Left kidney (tissue), 8 donors: ENCODE data around the gene MC2R. TPM values are rescaled to one million over a fixed set of nuclear protein-coding genes. Genes with fewer than 3 reads are reported as not detected.

ENCODE experiments used
- DNase-seq: peaks from one replicate; pipeline ENCODE4 v3.0.0-alpha.2; 2013
- long read RNA-seq, 8 donors: transcript quantifications; one replicate each; lab custom pipeline, GENCODE V29; 2026
- polyA plus RNA-seq: library from polyadenylated mRNA; unstranded; fragments of 120-200 nt; gene quantifications from one replicate; pipeline ENCODE4 v1.2.1, GENCODE V29; 2013; ENCODE audit not compliant: insufficient read length

MC2R gene
- not detected for polyA plus RNA-seq
- long read RNA-seq, donor 1, result 0 reads
- long read RNA-seq, donor 2, result 0 reads
- long read RNA-seq, donor 3, result 0 reads
- long read RNA-seq, donor 4, result 0 reads
- long read RNA-seq, donor 5, result 0 reads
- long read RNA-seq, donor 6, result 0 reads
- long read RNA-seq, donor 7, result 0 reads
- long read RNA-seq, donor 8, result 0 reads

DNA sequence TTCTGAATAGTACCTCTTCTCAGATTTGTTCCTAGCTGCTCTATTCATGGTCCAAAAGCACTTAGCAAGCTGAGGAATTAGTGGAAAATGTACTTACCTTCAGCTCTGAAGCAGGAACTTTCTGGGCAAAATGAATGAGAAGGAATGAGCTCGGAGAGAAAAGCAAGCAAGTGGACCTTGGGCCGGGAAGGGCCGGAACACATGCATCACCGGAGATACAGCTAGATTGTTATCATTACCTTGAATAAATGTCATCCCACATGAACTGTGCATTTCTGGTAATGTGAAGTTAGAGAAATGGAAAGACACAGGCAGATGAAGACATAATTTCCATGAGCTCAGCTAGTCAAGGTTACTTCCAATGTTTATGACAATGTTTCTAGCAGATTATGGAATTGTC, at the start of gene MC2R:
TSS of gene MC2R (minus strand) at position 146 of the 400 bp plus-strand sequence. CDS start 30,018 bp downstream, outside the sequence.
- no peak for DNase-seq

GRCh38 chr18:13945811-13946210, 30.5 kb upstream of the MC2R start:
- DNase-seq, result no peak

GRCh38 chr18:13943338-13943737, 28.0 kb upstream of the MC2R start:
- no peak for DNase-seq

DNA sequence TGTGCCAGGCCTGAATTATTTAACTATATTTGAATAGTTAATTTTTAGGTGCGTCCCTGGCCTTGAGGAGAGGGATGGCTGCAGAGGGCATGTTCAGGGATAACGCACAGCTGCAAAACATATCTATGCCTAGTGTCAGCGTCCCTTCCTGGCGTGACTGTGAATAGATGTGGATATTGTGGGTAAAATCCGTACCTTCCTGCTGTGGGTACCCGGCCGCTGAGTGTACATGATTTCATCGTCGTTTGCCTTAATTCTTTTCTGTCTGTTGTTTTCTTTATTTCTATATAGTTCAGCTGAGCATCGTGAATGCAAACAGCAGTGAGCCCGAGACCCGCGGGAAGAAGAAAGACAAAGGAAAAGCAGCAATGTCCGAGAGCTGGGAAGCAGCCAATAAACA, 25.0 kb upstream of the MC2R start:
- DNase-seq, result no peak

DNA sequence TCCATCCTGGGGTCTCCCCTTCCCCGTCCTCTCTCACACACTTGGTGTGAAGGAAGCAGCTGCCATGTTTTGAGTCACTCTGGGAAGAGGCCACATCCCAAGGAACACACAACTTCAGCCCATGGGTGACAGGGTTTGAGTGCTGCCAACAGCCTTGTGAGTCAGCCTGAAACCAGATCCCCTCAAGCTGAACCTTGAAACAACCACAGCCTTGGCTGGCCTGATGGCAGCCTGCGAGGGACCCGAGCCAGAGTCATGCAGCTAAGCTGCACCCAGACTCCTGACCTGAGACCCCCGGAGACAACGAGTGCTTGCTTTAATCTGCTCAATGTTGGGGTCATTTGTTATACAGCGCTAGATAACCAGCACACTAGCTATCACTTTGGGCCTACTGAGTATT, 19.3 kb upstream of the MC2R start:
- DNase-seq, result no peak

DNA sequence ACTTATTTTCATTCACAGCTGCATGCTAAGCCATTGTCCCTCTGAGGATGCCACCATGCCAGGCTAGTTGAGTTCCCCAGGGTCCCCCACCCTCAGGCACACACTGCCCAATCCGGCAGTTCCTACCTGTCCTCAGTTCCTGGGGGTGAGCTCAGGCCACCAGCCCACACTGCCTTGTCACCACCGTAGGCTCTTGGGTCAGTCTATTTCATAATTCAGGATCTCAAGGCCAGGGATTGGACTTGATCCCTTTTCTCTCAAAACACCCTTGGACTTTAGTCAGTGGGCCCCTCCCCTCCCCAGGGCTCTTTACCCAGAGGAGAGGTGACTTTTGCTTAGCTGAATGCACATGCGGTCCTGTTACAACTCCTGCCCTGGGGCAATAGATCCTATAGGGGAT, 18.7 kb upstream of the MC2R start:
- DNase-seq, result no peak

DNA sequence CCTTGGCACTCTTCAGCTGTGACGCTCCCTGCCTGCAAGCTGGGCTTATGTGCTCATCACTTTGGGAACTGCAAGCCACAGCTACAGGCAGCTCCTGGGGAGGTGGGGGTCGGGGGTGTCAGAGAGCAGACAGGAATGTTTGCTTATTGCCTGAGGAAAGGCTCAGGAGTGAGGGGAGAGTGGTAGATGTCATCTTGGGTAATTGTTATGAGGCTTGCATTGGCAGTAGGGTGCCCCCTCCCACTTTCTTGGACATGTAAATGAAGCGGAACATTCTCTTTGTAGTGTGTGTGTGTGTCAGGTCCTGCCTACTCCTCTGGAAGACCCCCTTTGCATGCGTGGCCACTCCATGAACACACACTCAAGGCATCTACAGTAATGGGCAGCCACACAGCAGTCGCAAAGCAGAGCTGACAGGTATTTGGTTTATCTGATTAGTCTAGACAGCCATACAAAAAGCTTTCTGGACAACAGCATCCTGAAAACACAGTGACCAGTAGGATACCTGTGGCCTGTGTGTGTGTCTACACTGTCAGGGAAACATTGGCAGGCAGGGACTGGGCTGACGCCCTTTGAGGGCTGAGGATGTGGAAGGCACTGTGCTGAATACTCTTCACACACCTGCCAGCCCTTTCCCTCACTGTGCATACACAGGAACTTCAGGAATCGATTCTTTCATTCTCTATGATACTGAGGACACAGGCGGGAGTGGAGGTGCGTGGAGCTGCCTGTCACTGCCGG, 17.1 kb upstream of the MC2R start:
- DNase-seq, result no peak

DNA sequence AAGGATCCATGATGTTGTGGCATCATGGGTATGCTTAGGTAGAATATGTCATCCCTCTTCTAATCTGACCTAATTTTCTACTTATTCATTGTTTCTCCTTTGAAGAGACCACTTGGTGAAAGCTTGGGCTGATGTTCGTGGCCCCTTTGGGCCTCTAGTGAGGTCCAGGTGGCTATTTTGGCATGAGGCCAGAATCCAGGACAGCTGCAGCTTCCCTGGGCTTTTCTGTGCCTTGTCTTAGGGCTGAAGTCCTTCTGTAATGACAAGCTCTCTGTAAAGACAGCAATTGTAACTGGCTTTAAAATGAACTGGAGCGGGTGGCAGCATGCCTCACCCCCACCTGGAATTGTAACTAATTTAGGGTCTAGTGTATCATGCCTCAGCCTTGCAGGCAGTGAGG, 15.6 kb upstream of the MC2R start:
- no peak for DNase-seq

DNA sequence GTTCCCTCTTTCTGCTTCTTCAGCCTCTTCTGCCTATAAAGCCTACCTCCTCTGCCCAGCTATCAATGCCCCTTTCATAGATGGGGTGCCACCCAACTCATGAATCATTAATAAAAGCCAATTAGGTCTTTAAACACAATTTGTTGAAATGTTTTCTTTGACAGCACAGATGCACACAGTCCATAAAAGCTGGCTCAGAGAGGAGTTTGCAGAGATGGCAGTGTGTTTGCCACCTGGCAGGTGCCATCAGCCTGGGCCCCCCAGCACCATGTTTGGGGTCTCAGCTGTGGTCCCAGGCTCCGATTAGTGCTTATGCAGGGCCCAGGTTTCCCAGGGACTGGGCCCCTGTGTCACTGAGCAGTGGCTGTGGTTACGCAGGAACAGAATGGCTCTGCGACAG, 7.9 kb upstream of the MC2R start:
- DNase-seq, result no peak

DNA sequence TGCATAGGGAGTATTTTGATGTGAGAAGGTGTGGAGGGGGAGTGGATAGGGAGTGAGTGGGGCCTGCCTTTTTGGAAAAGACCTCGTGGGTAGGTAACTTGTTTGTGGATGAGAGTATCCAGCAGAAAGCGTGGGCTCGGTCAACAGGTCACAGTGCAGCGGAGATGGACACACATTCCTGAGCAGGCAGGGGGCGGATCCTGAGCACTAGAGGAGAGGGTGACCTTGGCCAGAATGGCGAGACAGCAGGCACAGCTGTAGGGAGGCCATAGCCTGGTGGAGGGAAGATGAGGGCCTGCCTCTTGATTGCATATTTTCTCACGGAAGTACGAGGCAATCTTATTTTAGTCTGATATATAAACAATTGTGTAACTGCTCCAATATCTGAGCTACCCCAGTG, 3.6 kb upstream of the MC2R start:
- no peak for DNase-seq

- no peak for DNase-seq
Measured at GRCh38 chr18:13917401-13917800, 2.1 kb upstream of the MC2R start.

DNA sequence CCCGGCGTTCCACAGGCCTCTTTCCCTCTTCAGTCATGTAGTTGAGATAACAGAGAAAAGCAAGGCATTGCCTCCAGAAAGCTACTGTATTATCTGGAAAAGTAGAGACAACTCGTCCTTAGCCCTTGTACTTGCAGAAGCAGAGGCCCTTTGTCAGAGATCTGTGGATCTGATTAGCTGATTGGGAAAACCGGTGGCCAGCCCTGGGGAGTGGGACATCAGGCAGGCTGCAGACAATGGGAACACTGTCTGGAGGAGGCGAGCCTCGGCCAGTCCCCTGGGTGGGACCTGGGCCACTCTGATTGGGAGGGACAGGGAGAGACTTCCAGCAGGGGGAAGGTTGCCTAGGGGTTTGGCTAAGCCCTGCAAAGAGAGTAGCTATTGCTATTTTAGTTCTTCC, 1.2 kb upstream of the MC2R start:
- DNase-seq, result no peak

DNA sequence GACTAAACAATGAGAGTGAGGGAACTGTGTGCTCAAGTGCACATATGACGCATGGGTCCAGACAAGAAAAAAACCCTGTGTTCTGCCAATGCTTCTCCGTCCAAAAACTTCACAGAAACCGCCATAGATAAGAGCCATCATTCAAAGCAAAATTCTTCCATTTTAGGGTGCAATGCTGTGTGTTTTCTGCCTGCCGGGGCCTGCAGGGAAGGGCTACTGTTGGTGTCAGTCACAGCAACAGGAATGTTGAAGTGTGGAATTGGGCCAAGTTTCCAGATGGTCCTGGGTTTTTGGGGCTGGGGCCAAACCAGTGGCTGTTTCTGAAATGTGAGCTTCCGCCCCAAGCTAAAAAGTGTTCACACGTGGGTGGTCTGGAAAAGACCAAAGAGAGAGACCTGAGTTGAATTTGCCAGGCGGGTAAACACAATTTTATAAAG, 677 bp upstream of the MC2R start:
- DNase-seq, result peak; percentile 64

DNA sequence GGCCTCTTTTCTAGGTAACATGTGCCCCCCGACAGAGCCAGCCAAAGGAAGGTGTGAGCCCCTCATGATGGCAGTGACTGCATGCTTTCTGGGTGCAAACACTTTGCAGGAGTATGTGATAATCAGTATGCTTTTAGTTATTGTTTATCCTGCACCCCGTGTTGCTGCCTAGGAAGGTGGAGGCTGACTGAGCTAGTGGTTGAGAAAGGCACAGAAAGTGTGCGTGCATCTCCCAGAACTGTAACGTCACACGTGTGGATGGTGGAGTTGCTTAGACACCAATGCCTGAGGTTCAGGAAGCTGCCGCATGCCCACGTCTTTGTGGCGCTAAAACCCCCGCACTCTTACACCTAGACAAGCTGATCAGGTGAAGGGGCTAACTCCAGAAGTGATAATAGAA, 580 bp downstream of the MC2R start:
- DNase-seq, result no peak

DNA sequence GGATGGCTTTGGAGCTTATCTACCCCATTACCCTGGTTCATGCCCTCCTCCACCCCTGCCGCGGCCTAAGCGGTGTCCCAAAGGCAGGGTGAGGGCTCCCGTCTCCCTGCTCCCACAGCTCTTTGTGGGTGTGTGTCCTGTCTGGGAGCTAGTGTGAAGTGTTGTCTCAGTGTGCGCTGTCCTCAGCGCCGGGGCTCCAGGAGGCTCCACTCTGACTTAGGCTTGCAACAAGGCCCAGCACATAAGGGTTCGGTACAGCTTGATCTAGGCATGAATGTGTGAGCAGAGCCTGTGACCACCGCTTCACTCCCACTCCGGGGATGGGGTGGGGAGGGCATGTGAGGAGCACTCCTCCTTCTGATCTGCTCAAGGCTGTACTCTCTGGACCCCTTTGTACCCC, 1.2 kb downstream of the MC2R start:
- no peak for DNase-seq

DNA sequence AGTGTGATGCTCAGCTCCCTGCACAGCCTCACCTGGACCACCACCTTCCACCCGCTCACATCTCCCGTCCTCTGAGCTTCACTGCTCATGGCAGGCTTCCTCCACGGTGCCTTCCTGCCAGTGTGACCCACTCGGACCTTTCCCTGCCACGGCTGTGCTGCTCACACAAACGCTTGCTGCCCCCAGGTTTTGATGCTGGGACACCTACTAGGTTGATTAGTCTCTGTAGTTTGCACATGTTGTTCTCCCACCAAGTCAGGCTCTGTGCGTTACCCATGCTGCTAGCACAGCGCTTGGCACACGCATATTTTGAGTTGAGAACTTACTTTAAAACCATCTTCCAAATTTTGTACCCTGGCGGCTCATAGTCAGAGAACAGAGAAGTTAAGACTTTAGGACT, 2.1 kb downstream of the MC2R start:
- no peak for DNase-seq

DNA sequence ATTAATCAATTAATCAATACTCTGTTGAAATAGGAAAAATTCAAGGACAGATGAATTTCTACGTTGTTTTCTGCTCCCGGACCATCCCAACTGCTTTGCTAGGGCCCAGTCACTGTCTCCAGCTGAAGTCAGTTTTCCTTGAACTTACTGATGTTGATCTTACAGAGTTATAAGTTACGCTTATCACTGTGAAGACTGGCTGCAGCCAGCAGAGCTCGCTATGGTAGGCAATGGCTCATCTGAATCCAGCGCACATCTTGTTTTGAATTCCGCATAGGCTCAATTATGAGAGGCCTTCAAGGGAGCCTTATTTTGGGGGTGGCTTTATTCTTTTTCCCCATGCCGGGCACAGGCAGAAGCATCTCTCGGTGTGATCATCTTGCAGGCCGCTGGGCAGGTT, 2.7 kb downstream of the MC2R start:
- DNase-seq, result no peak

- DNase-seq, result no peak
Measured at GRCh38 chr18:13910986-13911385, 4.3 kb downstream of the MC2R start.

GRCh38 chr18:13910501-13910900, 4.8 kb downstream of the MC2R start:
- no peak for DNase-seq

DNA sequence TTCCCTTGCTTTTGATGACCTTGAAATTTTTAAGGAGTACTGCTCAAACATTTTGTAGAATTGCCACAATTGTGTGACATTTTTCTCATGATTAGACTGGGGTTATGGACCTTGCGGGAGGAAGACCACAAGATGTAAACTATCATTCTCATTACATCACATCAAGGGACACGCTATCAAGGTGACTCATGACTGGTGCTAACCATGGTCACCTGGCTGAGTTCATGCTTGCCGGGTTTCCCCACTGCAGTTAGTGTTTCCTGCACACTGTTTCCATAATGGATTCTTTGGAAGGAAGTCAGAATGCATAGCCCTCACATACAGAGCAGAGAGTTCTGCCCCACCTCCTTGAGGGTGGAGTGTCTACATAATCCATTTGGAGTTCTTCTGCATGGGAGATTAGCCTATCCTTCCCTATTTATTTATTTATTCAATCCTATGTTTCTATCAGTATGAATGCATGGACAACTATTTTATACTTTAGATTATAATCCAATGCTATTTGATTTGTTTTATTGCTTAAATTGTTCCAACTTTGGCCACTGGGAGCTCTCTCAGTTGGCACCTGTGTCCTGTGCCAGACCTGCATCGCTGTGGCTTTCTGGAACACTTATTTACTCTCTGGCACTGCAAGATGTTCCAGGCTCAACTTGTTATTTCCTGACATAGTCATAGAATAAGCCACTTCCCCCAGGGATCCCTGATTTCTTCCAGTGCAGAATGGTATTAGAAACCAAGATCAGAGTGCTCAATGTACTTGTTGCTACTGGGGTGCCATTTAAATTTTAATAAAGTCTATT, 6.0 kb downstream of the MC2R start:
- no peak for DNase-seq

- DNase-seq, result no peak
Measured at GRCh38 chr18:13900633-13901032, 14.7 kb downstream of the MC2R start.

DNA sequence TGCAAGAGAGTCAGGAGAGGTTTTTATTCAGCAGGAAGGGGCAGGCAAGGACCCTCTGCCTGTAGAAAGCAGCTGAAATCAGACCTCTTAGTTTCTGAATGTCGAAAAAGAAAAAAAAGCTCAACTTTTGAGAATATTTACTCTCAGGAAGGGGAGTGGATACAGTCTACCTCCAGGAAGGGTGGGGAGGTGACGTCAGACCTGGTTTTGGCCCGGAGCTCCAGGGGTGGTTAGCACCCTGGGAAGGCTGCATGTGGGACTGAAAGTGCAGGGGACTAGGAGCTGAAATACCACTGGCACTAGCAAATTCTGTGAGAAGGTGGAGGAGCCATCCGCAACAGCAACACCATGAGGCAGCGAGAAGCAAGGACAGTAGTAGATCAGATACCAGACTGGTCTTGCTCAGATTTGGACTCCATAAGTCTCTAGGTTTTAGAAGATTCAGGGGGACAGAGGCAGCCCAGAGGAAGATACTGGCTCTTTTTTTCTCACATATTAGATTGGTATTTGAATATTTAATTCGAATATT, 19.8 kb downstream of the MC2R start:
- DNase-seq, result no peak

DNA sequence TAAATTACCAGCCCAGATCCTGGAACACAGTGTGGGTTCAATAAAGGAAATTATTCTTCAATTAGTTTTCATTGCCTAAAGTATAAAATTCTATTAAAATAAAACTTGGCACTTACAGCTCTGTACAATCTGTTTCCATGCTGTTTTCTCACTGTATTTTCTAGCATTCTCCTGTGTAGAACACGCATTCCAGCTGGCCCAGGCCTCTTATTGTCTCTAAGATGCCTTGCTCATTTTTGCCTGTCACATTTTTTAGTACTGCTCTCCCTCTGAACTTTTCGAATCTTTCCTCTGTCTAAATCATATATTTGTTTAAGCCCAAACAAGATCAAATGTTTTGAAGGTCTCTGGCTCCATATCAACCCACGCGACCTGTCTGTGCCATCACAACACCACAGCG, 20.8 kb downstream of the MC2R start:
- no peak for DNase-seq
